SW480 (cell line): ENCODE data around the gene FCGBP.
"Not testable (repeated sequence)": the region's sequence is repeated elsewhere in the genome, so short reads cannot be mapped to it uniquely, and the experiment has no call there.

ENCODE experiments used
- DNase-seq: peaks from one replicate; pipeline ENCODE4 v3.0.0-alpha.2; 2016; ENCODE audit warnings: low spot score

The FCGBP gene

GRCh38 chr19:39890755-39891551, 43.5 kb downstream of the FCGBP start:
- DNase-seq = no peak

GRCh38 chr19:39889872-39890754, 44.3 kb downstream of the FCGBP start:
- not testable (repeated sequence) for DNase-seq

- DNase-seq = not testable (repeated sequence)
Observed at GRCh38 chr19:39887456-39887951, 46.9 kb downstream of the FCGBP start.

- not testable (repeated sequence) for DNase-seq
Observed at GRCh38 chr19:39885821-39886554, 48.4 kb downstream of the FCGBP start.

- DNase-seq = not testable (repeated sequence)
Observed at GRCh38 chr19:39884721-39885120, 49.7 kb downstream of the FCGBP start.
